Osteocyte (in vitro differentiated cells): ENCODE data around the gene CTCF. TPM values are rescaled to one million over a fixed set of nuclear protein-coding genes. Genes with fewer than 3 reads are reported as not detected.

Experiments used
- DNase-seq: peaks from one replicate; pipeline ENCODE4 v3.0.0; 2021; ENCODE audit warnings: mixed read lengths; ENCODE audit not compliant: unreplicated experiment; ENCODE audit errors: extremely low spot score
- H3K27ac Mint-ChIP-seq: one replicate; pipeline ENCODE4 v1.8.0; 2021; ENCODE audit warnings: mild to moderate bottlenecking, mixed read lengths; ENCODE audit not compliant: unreplicated experiment
- H3K27me3 Mint-ChIP-seq: one replicate; pipeline ENCODE4 v1.8.0; 2021; ENCODE audit warnings: mixed read lengths; ENCODE audit not compliant: unreplicated experiment
- H3K36me3 Mint-ChIP-seq: one replicate; pipeline ENCODE4 v1.8.0; 2021; ENCODE audit warnings: mixed read lengths; ENCODE audit not compliant: unreplicated experiment
- H3K4me1 Mint-ChIP-seq: one replicate; pipeline ENCODE4 v1.8.0; 2021; ENCODE audit warnings: mixed read lengths; ENCODE audit not compliant: unreplicated experiment
- H3K4me3 Mint-ChIP-seq: one replicate; pipeline ENCODE4 v1.8.0; 2021; ENCODE audit warnings: mild to moderate bottlenecking, moderate library complexity, mixed read lengths; ENCODE audit not compliant: unreplicated experiment
- H3K9me3 Mint-ChIP-seq: one replicate; pipeline ENCODE4 v1.8.0; 2021; ENCODE audit warnings: mixed read lengths; ENCODE audit not compliant: unreplicated experiment
- CTCF ChIP-seq: fragments of 200-600 bp; sonication (generic); IDR thresholded peaks from 2 replicates; pipeline ENCODE4 v1.5.0; 2021; ENCODE audit warnings: antibody characterized with exemption, mild to moderate bottlenecking, moderate library complexity
- total RNA-seq: library from RNA; stranded (reverse); gene quantifications from 2 replicates; pipeline ENCODE4 v1.2.1, GENCODE V29; 2021

CTCF gene
- total RNA-seq, 1 donor from 2014 or later: 43.2 TPM

- H3K4me1 Mint-ChIP-seq: peaks cover 21% of the 10 kb centered on the region
- no peak overlapping the region for H3K4me3 Mint-ChIP-seq
Measured at GRCh38 chr16:67555795-67556212, 6.5 kb upstream of the CTCF start.

GRCh38 chr16:67558859-67559258, 3.5 kb upstream of the CTCF start:
- Mint-ChIP-seq H3K4me1 (peaks cover 20% of the 10 kb centered on the region), H3K9me3 (no peaks in the 10 kb centered on the region), H3K27ac (no peak overlapping the region), H3K27me3 (no peaks in the 10 kb centered on the region), H3K36me3 (no peaks in the 10 kb centered on the region), H3K4me3 (no peak overlapping the region)
- TF ChIP-seq CTCF: no peak
- no peak for DNase-seq

More at GRCh38 chr16:67555795-67556212, 6.5 kb upstream of the CTCF start:
- peak overlapping the region; percentile 51 for H3K27ac Mint-ChIP-seq
- no peaks in the 10 kb centered on the region for H3K36me3 Mint-ChIP-seq
- no peaks in the 10 kb centered on the region for H3K9me3 Mint-ChIP-seq
- H3K27me3 Mint-ChIP-seq: no peaks in the 10 kb centered on the region
- no peak for TF ChIP-seq CTCF
- no peak for DNase-seq

GRCh38 chr16:67560827-67561342, 1.4 kb upstream of the CTCF start:
- H3K27ac Mint-ChIP-seq: peak overlapping the region; percentile 92
- H3K27me3 Mint-ChIP-seq: no peaks in the 10 kb centered on the region
- no peak for DNase-seq
- no peak for TF ChIP-seq CTCF
- H3K9me3 Mint-ChIP-seq: no peaks in the 10 kb centered on the region
- peak overlapping the region; percentile 81 for H3K4me3 Mint-ChIP-seq
- H3K4me1 Mint-ChIP-seq: peaks cover 24% of the 10 kb centered on the region
- no peaks in the 10 kb centered on the region for H3K36me3 Mint-ChIP-seq

- no peaks in the 10 kb centered on the region for H3K27me3 Mint-ChIP-seq
- H3K4me1 Mint-ChIP-seq: peaks cover 20% of the 10 kb centered on the region
- no peaks in the 10 kb centered on the region for H3K9me3 Mint-ChIP-seq
- H3K36me3 Mint-ChIP-seq: no peaks in the 10 kb centered on the region
- H3K4me3 Mint-ChIP-seq: peak overlapping the region; percentile 81
- no peak for TF ChIP-seq CTCF
- no peak for DNase-seq
- H3K27ac Mint-ChIP-seq: peak overlapping the region; percentile 92
Measured at GRCh38 chr16:67561501-67561823, 864 bp upstream of the CTCF start.

GRCh38 chr16:67561824-67562525, 351 bp upstream of the CTCF start:
- H3K9me3 Mint-ChIP-seq: no peaks in the 10 kb centered on the region
- H3K4me1 Mint-ChIP-seq: peaks cover 24% of the 10 kb centered on the region
- H3K36me3 Mint-ChIP-seq: no peaks in the 10 kb centered on the region
- peak overlapping the region; percentile 81 for H3K4me3 Mint-ChIP-seq
- no peak for TF ChIP-seq CTCF
- peak; percentile 99 for DNase-seq
- no peaks in the 10 kb centered on the region for H3K27me3 Mint-ChIP-seq
- peak overlapping the region; percentile 92 for H3K27ac Mint-ChIP-seq
